ENCODE results near the gene WASF2.
"Not testable (repeated sequence)": the region's sequence is repeated elsewhere in the genome, so short reads cannot be mapped to it uniquely, and the experiment has no call there.

Gene WASF2

DNA sequence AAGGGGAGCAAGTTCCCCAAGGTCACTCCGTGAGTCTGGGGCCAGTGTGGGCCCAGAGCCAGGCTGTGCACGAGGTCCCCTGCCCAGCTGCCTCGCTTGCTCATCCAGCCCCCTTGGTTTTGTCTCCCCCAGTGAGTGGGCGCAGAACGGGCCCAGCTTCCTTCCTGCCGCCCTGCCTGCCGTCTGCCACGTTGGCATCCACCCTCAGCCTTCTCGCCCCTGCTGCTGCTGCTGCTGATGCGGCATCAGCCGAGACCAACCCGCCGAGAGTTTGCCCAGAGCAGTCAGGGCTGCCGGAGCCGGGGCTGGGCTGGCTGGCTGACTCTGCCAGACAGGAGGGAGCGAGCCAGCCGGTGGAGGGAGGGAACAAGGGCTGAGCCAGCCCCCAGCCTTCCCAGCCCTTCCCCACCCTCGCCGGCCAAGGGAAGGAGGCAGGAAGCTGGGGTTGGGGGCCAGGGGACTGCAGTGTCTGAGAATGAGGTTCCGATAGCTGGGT, 31.4 kb upstream of the WASF2 start:
- FAIRE-seq, result no peak

DNA sequence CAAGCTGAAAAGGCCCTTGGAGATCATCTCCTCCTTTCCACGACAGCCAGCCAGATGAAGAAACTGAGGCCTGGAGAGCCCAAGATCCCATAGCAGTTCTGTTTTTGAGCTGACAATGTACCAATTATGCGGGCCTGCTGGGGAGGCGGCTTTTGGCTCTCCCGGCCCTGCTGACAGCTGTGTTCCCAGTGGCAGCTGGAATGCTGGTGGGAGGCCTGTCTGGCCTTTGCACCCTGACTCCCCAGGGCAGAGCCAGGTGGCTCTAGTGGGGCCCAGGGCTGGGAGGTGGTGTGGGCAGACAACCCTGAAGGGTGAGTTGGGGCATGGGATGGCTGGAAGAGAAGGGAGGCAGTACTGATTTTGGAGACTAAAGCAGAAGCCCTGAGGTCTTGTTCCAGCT, 30.7 kb upstream of the WASF2 start:
- FAIRE-seq, result no peak

DNA sequence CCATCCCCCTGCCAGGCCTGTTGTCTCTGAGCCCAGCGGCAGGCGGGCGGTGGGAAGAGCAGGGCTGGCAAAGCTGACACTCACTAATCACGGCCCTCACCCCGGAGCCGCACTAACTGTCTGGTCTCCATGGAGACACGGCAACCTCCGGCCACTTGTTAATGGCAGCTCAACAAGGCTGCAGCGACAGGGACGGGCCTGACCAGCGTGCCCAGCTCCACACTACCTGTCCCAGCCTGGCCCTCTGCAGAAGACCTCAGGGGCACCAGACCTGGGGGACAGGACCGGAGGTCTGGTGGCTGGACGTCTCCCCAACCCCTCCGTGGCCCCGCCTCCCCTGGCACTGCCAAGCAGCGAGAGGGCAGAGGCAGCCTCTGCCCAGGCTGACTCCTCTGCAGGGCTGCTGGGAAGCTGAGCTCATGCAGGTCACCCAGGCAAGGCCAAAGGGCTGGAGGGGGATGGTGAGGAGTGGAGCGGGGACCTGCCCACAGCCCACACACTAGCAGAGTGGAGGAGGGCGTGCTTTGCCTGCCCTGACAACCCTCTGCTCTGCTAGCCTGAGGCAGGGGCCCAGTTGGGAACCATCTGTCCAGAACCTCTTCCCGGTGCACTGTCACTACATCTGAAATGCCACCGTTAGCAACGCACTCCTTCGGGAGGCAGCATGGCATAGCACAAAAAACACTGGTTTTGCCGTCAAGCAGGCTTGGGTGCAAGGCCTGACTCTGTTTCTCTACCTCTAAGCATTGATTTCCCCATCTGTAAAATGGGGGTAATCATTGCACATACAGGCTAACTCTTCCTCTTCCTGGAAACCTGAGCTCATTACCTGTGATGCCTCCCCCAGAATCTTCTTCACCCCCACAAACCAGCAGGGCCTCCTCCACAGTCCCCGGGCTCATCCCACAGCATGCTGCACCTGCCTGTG, 29.6 kb upstream of the WASF2 start:
- no peak for FAIRE-seq

DNA sequence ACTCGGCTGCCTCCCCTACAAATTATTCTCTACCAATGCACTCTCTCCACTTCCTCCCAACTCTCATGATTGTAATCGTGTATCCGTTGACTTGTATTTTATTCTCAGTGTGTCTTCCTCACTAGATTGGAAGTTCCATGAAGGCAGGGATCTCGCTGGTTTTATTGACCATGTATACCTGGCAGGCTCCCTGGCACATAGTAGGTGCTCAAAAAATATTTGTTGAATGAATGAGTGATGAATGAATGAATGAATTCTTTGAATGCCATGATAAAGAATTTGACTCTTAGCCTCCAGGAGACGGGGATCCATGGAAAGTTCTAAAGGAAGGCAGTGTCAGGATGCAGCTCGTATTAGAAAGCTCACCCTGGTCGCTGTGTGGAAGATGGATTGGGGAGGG, 28.8 kb upstream of the WASF2 start:
- FAIRE-seq, result no peak

DNA sequence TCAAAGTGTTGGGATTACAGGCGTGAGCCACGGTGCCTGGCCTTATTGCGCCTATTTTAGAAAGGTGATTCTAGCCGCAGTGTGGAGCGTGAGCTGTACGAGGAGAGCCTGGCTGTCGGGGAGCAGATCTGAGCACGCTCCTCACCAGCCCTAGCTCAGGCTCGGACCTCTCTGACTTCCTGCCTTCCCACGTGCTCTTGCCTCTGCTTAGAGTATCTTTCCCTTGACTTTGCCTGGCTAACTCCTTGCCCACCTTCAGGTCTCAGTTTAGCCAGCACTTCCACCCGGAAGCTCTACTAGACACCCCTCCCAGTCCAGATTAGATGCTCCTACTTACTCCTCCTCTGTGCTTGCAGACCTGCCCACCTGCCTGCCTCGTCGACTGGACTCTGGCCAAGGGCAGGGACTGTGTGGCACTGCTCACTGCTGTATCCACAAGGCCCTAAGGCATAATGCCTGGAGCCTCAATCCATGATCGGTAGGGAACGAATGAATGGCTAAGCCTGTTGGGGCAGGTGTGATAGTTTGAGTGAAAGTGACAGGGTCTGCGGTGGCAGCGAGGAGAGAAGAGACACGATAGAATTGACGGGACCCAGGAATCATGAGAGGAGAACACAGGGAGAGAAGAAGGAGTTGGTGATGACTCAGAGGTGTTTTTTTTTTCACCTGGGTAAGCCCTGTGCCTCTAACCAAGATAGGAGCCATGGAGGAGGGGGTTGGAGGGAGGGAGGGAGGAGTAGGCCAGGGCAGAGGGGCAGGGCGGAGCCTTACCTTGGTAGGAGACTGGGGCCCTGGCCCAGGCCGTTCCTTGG, 28.1 kb upstream of the WASF2 start:
- no peak for FAIRE-seq

DNA sequence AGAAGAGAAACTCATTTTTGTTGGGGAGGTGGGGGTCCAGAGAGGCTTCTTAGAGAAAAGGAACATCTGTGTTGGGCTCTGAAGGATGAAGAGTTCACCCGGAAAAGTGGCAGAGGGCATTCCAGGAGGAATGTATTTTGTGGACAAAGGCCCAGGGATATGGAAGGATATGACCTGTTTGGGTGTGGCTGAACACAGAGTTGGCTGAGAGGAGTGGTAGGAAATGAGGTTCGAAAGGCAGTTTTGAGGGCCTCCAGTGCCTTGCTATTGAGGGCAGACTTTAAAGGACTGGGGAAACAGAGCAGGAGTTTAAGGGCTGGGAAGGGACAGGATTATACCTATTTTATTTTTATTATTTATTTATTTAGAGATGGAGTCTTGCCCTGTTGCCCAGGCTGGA, 27.3 kb upstream of the WASF2 start:
- FAIRE-seq, result no peak

DNA sequence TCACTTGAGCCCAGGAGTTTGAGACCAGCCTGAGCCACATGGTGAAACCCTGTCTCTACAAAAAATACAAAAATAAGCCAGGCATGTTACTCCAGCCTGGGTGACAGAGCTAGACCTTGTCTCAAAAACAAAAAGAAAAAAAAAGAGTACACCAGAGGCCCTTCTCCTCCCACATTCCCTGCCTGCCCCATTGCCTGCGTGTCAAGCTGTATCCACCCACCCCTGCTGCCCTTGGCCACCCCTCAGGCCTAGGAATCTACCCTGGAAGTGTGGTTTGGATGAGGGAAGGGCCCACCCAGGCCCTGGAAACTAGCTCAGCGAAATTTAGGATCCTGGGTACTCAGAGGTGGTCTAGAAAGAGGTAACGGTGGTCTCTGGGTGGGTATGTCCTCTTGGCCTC, 25.7 kb upstream of the WASF2 start:
- no peak for FAIRE-seq

DNA sequence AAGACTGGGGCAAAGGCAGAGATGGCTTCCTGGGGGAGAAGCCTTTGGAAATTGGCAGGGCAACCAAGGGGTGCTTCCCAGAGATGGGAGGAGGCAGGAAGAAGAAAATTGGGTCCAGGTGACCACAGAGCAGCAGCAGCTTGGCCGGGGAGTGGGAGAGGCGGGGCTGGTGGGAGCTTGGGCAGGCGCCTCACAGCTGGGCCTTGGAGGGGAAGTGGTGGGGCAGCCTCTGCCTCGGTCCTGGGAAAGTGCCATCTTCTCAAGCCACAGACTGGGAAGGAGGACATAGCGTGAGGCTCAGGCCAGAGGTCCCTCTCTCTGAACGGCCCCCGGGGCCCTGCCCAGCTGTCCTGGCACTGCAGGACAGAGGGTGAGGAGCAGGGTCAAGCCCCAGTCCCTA, 24.0 kb upstream of the WASF2 start:
- no peak for FAIRE-seq

DNA sequence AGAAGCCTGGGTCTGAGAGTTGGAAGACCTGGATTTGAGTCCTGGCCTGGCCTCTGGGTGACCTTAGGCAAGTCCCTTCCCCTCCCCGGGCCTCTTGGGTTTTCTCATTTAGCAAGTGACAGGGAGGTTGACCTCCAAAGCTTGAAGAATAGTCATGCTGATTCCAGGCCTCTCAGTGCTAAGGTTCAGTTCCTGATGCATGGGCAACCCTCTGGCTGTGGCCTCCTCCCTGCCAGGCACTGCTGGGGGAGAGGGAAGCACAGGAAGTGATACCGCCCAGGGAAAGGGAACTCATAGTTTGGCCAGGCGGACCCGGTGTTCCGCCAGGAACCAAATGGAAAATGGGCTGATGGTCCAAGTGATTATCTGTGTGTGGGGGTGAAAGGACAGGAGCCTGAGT, 23.6 kb upstream of the WASF2 start:
- FAIRE-seq, result no peak

DNA sequence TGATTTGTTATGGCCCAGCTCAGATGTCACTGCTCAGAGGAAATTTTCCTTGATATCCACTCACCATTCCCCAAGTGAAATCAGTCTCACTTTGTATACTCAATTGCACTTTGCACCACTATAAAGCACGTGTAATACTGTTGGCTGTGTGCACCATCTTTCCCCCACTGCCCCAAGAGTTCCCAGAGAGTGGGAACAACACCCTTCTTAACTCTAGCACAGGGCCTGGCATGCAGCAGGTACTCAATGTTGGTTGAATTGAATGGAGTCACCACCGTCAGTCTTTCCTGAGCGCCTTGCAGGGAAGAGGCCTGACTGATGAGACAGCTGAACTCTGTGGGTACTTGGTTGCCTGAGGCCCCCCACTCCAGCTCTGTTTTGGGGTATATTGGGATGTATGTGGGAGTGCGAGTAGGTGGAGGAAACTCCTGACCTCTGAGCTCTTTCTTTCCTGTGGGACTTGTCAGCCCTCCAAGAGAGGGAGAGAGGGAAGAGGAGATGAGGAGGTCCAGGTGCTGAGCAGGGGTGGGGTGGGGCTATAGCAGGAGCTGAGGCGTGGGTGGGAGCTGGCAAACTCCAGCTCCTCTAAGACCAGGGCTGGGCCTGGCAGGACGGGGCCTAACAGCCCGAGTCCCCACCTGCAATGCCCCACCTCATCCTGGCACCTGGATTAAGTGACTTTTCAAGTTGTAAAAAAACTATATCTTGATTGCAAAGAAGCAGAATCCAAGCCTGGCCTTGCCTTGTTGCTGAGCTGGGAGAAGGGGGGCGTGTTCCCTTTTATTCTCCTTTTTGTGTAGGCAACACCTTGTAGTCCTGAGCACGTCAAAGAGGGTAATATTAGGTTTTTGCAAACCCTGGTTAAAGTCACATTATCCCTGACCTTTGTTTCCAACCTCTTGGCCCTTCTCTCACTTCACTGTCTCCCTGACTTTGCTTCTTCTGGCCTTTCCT, 19.4 kb upstream of the WASF2 start:
- FAIRE-seq, result no peak

DNA sequence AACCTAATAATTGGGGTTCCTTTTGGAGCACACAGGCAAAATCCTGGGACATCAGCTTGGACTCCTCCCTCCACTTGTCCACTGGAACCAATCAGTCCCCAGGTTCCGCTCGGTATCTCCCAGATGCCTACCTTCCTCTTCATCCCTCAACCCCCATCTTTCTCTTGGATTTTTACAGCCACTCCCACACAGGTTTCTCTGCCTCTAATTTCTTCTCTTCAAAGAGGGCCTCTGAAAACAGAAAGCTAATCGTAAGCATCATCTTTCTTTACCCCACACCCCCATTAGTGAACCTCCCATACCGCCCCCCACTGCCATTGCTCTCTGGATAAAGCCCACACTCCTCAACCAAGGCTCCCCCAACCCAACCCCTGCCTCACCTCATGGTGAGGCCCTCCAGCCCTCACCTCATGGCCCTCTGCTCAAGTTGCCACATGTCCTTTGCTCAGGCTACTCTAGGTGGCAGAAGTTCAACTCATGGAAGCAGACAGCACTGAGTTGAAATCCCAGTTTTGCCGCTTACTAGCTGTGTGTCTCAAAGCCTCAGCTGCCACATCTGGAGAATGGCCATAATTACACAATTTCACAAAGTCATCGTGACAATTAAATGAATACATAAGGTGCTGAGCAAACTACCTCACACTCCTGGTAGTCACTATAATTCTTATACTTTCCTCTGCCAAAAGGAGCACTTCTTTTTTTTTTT, 18.1 kb upstream of the WASF2 start:
- no peak for FAIRE-seq

DNA sequence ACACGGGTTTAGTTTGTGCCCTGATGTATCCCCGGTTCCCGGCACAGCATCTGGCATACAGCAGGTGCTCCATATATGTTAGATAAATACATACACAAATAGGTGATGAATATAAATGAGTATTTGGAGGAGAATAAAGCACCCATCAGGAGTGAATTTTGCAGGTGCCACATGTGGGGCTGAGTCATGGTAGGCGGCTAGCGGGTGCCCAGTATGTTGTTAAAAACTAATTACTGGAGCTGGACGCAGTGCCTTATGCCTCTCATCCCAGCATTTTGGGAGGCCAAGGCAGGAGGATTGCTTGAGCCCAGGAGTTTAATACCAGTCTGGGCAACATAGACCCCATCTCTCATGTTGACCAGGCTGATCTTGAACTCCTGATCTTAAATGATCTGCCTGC, 16.7 kb upstream of the WASF2 start:
- FAIRE-seq, result no peak

DNA sequence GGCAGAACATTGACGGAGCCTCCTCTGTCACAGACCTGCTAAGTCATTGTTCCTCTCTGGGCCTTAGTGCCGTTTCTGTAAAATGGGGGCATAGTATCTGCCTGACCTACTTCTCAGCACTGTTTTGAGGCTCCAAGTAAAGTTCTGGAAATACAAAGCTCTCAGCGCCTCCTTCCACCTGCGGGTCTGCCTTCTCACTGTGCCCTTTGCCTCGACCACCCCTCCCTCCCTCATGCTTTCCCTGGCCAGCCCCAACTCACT, 15.4 kb upstream of the WASF2 start:
- FAIRE-seq, result no peak

DNA sequence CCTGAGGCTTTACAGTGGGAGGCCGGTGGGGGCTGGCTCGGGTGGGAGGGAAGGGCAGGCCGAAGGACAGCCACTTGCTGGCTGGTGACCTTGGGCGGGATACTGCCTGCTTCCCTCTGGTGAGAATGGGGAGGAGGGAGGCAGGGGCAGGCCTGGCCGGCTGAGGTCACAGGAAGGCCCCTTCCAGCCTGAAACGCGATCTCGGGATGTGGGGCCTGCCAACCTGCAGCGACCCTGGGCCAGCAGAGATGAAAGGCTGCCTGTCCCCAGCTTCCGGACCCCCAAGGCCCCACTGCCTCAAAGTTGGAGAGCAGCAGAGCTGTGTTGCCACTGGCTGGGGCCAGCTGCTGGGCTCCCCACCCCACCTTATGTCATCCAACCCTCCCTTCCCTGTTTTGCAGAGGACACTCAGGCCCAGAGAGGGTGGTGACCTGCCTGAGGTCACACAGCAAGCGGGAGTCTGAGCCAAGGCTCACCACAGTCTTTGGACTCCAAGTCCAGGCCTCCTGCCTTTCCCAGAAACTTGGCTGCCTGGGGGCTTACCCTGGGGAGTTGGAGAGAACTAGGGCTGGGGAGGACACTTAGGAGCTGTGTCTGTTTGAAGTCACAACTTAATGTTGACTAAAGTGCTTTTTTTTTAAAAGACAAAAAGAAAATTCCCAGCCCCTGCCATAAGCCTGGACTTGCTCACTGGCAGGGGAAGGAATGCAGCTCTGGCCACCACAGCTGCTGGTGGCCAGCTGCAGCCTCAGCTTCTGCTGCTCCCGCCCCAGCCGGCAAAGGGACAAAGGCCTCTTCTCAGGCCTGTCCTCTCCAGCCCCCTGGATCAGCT, 14.8 kb upstream of the WASF2 start:
- FAIRE-seq, result no peak

DNA sequence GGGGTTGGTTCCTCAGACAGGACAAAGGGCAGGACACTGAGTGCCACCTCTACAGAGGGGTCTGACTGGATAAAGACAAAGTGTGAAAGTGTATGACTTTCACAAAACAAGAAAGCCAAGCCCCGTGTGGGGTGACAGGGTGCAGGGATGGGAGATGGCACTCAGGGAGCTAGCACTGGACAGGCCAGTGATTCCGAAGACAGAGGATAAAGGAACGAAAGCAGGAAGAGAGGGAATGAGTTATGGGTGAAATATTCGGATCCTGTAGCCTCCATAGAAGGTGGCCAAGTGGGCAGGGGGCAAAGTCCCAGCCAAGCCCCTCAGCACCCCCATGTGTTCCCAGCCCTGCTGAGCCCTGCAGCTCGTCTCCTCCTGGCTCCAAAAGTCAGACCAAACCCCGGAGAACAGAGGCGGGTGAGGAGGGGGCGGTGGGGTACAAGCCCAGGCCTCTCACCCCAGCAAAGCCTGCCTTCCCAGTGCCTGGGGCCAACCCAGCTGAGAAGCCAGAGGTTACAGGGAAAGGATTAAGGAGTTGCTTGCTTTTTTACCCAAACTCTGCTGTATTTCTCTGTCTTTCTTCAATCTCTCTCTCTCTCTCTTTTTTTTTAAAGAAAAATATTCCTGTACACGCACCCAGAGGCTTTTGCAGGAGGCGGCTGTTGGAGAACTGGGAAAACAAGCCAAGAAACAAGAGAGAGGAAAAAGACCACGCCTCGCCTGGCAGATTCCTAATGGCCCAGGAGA, 14.0 kb upstream of the WASF2 start:
- FAIRE-seq, result no peak

DNA sequence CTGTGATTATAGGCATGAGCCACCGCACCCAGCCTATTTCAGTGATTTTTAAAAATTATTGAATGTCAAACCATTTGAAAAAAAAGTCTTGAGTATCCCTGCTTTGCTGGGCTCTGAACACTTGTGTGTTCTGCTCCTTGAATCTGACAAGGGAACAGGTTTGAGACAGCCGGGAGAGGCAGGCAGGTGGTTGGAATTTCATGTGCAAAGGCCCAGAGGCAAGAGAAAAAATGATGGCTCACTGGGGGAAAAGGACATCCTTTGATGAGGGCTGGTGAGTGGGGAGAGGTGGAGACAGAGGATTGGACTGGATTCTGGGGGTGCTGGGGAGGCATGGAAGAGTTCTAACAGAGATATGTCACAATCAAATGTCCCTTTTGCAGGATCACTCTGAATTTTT, 13.1 kb upstream of the WASF2 start:
- FAIRE-seq, result no peak

DNA sequence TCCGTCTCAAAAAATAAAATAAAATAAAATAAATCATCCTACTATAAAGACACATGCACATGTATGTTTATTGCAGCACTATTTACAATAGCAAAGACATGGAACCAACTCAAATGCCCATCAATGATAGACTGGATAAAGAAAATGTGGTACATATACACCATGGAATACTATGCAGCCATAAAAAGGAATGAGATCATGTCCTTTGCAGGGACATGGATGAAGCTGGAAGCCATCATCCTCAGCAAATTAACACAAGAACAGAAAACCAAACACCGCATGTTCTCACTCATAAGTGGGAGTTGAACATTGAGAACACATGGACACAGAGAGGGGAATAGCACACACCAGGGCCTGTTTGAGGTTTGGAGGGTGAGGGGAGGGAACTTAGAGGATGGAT, 11.2 kb upstream of the WASF2 start:
- FAIRE-seq, result not testable (repeated sequence)

DNA sequence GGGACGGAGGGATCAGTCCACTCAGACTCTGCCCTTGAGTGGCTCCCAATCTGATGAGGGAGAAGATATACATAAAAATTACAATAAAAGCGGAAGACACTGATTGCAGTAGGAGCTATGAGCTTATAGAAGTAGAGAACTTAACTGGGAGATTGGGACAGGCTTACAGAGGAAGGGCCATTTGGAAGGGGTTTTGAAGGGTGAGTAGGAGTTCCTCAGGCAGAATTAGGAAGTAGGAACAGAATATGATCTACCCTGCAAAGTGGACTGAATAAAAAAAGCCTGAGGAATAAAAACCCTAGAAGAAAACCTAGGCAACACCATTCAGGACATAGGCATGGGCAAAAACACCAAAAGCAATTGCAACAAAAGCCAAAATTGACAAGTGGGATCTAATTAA, 9.2 kb upstream of the WASF2 start:
- no peak for FAIRE-seq

DNA sequence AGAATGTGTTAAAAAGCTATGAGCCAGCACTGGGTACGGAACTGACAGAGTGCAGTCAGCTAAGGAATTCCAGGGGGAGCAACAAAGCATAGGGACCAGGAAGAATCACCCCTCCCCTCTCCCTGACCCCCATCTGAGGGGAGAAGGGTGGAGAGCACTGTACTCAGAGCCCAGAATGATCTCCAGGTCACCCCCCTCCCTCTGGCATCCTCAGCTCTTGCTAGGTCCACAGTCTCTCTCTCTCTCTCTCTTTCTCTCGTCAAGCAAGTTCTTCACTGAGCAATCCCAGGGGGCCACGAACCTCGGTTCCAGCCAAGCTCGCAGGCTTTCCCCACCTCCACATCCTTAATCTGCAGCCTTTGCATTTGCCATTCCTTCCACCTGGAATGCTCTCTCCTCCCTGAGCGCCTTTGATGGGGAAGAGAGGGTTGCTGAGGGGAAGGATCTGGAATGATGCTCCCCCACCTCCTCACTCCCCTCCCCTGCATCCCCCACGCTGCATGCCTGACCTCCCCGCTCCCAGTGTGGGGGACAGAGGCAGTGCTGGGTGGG, 6.7 kb upstream of the WASF2 start:
- FAIRE-seq, result no peak

DNA sequence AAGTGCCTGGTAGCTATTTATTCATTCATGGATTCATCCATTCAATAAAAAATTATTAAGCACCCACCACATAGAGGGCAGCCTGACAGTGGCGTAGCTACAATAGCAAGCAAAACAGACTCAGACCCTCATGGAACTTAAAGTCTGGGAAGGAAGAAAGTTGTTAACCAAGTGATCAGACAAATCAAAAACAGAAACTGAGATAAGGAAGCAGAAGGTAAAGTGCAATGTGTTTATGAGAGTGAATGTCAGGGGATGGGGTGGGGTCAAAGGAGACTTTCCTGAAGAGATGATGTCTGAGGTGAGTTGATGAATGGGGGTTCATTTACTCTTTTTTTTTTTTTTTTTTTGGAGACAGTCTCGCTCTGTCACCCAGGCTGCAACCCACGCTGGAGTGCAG, 2.8 kb upstream of the WASF2 start:
- FAIRE-seq, result no peak

Measured in colon (tissue), 2 donors.